Measurements from ENCODE around the gene MOK. TPM values are rescaled to one million over a fixed set of nuclear protein-coding genes. Genes with fewer than 3 reads are reported as not detected.

Gene MOK
- total RNA-seq, 3 donors from 2014 or later = 13.0 to 29.0 (median 23.9) TPM

DNA sequence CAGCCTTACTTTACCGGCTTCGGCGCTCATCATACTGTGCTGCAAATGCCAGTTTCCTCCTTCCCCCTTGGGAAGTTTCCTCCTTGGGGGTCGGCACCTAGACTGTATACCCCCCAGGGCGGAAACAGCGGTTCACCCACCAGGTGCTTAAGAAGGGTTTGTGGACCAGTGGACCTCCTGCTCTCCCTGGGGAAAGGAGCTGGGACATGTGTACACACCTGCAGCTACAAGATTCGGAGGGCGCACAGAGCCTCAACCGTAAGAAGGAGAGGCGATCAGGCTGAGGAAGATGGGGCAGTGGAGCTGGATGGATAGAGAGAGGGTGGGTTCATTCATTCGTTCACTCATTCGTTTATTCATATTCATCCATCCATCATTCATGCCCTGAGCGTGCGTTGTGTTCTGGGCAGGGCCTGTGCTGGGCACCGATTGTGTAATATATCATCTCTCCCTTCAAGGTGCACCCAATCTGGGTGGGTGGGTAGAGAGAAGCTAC lies 13.9 kb upstream of the MOK start:
- H3K9me3 ChIP-seq = no peaks in the 10 kb centered on the region
- TF ChIP-seq POLR2AphosphoS5 (IDR thresholded peaks at IDR 0.05) (no peak), POLR2A (IDR thresholded peaks at IDR 0.05) (no peak)
- TF ChIP-seq, protein P1, sequence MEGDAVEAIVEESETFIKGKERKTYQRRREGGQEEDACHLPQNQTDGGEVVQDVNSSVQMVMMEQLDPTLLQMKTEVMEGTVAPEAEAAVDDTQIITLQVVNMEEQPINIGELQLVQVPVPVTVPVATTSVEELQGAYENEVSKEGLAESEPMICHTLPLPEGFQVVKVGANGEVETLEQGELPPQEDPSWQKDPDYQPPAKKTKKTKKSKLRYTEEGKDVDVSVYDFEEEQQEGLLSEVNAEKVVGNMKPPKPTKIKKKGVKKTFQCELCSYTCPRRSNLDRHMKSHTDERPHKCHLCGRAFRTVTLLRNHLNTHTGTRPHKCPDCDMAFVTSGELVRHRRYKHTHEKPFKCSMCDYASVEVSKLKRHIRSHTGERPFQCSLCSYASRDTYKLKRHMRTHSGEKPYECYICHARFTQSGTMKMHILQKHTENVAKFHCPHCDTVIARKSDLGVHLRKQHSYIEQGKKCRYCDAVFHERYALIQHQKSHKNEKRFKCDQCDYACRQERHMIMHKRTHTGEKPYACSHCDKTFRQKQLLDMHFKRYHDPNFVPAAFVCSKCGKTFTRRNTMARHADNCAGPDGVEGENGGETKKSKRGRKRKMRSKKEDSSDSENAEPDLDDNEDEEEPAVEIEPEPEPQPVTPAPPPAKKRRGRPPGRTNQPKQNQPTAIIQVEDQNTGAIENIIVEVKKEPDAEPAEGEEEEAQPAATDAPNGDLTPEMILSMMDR (IDR thresholded peaks at IDR 0.05) = no peak
- H3K27ac ChIP-seq = peak overlapping the region; percentile 96 to 97
- H3K4me1 ChIP-seq = peaks cover 7 to 9% of the 10 kb centered on the region in 2 donors
- no peaks in the 10 kb centered on the region for H3K27me3 ChIP-seq
- DNase-seq (ENCODE audit: low spot score in 2 of 2) = peak in 1 of 2 donors; percentile 29
- no peaks in the 10 kb centered on the region for H3K36me3 ChIP-seq
- H3K4me3 ChIP-seq = peak overlapping the region; percentile 73 to 81 (median 80)
- intact Hi-C loops (cut with DNase I; ENCODE audit: low total_unique reads) = loop anchor here (10.0 kb wide), 1 partner anchor 196 kb away; no protein-coding TSS in a partner anchor

DNA sequence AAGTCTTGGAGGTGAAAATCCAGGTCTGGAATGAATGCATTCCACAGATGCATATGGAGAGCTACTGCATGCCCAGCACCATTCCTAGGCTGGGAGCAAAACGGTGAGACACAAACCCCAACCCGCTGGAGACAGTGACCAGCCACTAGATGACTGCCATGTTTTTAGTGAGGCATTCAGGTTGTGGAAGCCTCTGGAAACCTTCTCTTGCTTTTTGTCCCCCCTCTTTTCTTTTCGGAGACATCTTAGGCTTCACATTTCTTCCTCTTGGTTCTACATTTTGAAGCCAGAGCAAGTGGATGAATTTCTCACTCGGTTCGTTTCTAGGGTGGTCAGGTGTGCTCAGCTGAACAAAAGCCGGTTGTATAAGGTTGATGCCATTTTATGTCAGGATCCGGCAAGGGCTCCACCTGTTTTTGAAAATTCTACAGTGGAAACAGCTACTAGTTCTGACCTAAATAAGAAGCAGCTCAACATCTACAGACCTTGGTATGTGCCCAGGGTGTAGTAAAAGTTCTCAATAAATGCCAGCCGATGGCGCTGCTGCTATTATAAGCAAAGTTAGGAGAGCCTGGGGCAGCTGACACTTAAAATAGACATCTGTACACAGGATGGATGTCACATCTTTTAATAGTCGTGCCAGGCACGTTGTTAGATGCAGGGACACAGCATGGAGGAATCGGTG lies 12.7 kb upstream of the MOK start:
- TF ChIP-seq, protein P1 (IDR thresholded peaks at IDR 0.05) = no peak
- TF ChIP-seq POLR2A (IDR thresholded peaks at IDR 0.05) = no peak
- TF ChIP-seq POLR2AphosphoS5 (IDR thresholded peaks at IDR 0.05) = no peak
- intact Hi-C loops (cut with DNase I; ENCODE audit: low total_unique reads) = loop anchor here (10.0 kb wide), 1 partner anchor 197 kb away; no protein-coding TSS in a partner anchor
- no peaks in the 10 kb centered on the region for H3K9me3 ChIP-seq
- peak in 1 of 2 donors; percentile 52 for DNase-seq (ENCODE audit: low spot score in 2 of 2)
- H3K36me3 ChIP-seq = no peaks in the 10 kb centered on the region
- H3K4me1 ChIP-seq = peaks cover 6 to 7% of the 10 kb centered on the region in 2 donors
- peak overlapping the region; percentile 40 to 67 (median 59) for H3K4me3 ChIP-seq
- H3K27ac ChIP-seq = peak overlapping the region; percentile 96 to 97
- no peaks in the 10 kb centered on the region for H3K27me3 ChIP-seq

DNA sequence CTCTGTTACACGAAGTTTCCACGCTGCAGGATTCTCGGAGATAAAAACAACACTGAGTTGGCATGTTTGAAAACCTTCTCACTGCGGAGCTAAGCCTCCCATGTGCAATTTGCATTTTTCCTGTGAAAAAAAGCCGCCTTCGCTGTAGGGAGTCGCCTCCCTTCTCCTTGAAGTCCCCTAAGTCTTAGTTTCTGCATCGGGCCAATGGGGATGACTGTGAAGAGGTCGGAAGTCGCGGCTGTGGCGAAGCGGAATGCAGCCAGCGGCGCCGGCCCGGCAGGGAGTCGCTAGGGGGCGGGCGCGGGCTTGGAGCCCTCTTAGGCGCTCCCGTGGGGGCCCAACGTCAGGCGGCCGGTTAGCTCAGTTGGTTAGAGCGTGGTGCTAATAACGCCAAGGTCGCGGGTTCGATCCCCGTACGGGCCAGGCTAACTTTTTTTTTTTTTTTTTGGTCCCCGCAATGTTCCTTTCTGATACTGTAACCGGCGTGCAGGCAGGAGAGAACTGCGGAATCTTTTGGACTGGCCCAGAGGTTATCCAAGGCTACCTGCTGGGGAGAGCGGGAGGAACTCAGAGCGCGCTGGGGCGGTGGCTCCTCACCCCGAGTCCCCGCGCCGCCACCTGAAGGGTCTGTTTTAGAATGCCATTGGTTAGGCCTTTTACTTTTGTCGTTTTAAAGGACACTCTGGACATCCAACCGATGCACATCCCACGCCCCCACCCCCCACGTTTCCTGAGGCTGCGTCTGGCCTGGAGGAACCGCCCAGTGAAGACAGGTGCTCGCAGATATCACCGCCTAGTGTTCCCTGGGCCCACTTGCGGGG lies 12.0 kb upstream of the MOK start:
- Histone ChIP-seq H3K9me3 (no peaks in the 10 kb centered on the region), H3K36me3 (no peaks in the 10 kb centered on the region), H3K27me3 (no peaks in the 10 kb centered on the region), H3K4me3 (peak overlapping the region; percentile 40 to 67 (median 59)), H3K27ac (peak overlapping the region; percentile 96 to 97), H3K4me1 (peaks cover 6 to 7% of the 10 kb centered on the region in 2 donors)
- peak; percentile 93 to 97 for DNase-seq (ENCODE audit: low spot score in 2 of 2)
- intact Hi-C loops (cut with DNase I; ENCODE audit: low total_unique reads) = loop anchor here (10.0 kb wide), 1 partner anchor 198 kb away; no protein-coding TSS in a partner anchor
- peak; percentile 81 to 88 (median 82) for TF ChIP-seq POLR2AphosphoS5 (IDR thresholded peaks at IDR 0.05)
- TF ChIP-seq POLR2A (IDR thresholded peaks at IDR 0.05) = no peak
- TF ChIP-seq, protein P1 (IDR thresholded peaks at IDR 0.05) = peak; percentile 52 to 91 (median 87)

DNA sequence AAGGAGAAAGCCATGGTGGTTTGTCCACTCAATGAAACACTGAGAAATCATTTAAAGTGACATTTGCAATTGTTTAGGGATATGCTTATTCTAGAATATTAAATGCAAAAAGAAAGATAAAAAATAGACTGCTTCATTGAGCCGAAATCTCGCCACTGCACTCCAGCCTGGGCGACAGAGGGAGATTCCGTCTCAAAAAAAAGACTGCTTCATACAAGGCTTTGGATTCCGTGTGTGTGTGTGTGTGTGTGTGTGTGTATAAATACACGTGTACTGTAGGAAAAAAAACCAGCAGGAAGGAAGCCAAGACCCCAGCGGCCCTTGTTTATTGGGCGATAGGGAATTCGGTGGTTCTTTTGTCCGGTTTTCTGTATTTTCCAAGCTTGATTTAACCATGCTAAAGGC lies 11.4 kb upstream of the MOK start:
- Histone ChIP-seq H3K4me1 (peaks cover 6 to 7% of the 10 kb centered on the region in 2 donors), H3K27ac (peak overlapping the region; percentile 53 to 97), H3K9me3 (no peaks in the 10 kb centered on the region), H3K27me3 (no peaks in the 10 kb centered on the region), H3K4me3 (peak overlapping the region; percentile 40 to 67 (median 59)), H3K36me3 (no peaks in the 10 kb centered on the region)
- intact Hi-C loops (cut with DNase I; ENCODE audit: low total_unique reads) = loop anchor here (10.0 kb wide), 1 partner anchor 198 kb away; no protein-coding TSS in a partner anchor
- DNase-seq (ENCODE audit: low spot score in 2 of 2) = no peak
- TF ChIP-seq POLR2AphosphoS5 (IDR thresholded peaks at IDR 0.05) (no peak), POLR2A (IDR thresholded peaks at IDR 0.05) (no peak)
- TF ChIP-seq, protein P1 (IDR thresholded peaks at IDR 0.05) = no peak

Measured in breast epithelium (tissue), 4 donors.